HuH-7 (cell line): ENCODE results near the gene CALR.
A peak's percentile ranks its signal among the peaks of the same experiment; 100 is the strongest.
"Not testable (repeated sequence)": the region's sequence is repeated elsewhere in the genome, so short reads cannot be mapped to it uniquely, and the experiment has no call there.

Experiments used
- DNase-seq: peaks from one replicate; pipeline ENCODE4 v3.0.0; 2011; ENCODE audit warnings: low spot score

CALR gene

DNA sequence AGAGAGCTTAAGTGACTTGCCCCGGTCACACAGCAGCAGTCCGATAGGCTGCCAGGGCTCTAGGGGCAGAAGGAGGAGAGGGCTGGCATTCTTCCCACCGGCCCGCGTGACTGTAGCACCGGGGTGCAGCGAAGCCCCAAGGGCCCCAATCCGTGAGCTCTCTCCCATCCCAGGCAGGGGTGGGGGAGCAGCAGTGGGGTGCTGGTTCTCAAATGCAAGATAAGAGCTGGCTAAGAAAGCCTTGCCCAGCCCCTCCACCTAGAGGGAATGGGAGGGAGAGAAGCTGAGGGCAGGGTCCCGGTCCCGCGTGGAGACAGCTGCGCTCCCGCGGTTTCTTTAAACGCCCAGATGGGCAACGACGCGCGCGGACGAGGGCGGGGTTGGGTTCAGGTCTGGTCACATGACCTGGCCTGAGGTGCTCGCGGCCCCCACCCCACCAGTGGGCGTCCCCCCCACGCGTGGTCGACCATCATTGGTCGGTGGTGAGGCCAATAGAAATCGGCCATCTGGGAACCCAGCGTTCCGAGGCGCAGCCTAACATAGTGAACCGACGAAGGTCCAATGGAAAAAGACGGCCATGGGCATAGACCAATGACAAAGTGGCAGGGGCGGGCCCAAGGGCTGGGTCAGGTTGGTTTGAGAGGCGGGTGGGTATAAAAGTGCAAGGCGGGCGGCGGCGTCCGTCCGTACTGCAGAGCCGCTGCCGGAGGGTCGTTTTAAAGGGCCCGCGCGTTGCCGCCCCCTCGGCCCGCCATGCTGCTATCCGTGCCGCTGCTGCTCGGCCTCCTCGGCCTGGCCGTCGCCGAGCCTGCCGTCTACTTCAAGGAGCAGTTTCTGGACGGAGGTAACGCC lies at the start of gene CALR:
Gene CALR (plus strand): TSS at position 683 of the 852 bp plus-strand sequence. CDS start 71 bp downstream, at position 754.
- peak; percentile 99 for DNase-seq

GRCh38 chr19:12890299-12890786 lies 48.1 kb upstream of the CALR start:
- DNase-seq = not testable (repeated sequence)

GRCh38 chr19:12890787-12891552 lies 47.4 kb upstream of the CALR start, which contains the start of gene GCDH:
Gene GCDH, plus strand, starts transcription at chr19:12891160. Its CDS starts 145 bp downstream, at chr19:12891305.
- peak; percentile 99 for DNase-seq

DNA sequence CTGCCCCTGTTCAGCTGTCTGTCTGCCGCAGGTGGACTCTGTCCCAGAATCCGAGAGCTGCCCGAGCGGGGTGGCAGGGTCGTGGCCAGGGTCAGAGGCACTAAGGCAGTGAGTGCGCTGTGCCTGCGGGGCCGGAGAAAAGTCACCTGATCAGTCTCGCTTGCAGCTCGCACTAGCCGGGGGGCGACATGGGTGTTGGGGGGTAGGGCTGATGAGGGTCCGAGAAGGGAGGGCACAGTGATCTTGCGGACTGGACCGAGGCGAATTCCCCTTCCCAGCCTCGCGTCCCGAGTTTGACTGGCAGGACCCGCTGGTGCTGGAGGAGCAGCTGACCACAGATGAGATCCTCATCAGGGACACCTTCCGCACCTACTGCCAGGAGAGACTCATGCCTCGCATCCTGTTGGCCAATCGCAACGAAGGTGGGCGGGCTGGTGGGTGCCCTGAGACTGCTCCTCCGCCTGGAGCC lies 46.8 kb upstream of the CALR start:
- DNase-seq = no peak

DNA sequence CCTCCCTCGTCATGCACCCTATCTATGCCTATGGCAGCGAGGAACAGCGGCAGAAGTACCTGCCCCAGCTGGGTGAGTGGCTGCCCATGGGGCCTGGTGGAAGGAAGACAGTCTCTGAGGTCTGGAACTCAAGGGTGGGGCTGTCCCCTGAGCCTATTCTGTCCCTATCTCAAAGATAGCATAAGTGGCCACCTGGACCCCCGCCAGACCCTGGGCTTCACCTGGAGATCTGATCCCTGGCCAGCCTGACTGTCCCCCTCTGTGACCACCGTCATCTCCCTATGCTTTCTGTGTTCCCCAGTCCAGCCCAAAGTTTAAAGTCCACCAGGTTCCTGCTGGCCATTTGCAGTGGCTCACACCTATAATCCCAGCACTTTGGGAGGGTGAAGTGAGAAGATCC lies 44.8 kb upstream of the CALR start:
- DNase-seq = no peak

DNA sequence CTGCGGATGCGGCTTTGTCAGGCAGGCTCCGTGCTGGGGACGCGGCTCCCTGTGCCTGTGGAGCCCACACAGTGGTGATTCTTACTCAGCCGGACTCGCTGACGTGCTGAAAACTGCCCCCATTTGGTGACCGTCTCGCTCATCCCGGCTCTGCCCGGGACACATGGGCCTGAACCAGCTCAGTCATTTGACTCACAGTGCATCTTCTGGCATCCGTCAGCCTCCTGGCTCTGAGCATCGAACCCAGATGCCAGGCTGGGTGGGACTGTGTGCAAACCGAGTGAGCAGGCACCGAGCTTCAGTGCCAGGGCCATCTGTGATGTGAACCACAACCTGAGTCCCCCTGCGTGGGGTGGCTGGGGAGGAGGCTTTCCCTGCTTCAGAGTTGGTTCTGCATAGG lies 41.9 kb upstream of the CALR start:
- no peak for DNase-seq

DNA sequence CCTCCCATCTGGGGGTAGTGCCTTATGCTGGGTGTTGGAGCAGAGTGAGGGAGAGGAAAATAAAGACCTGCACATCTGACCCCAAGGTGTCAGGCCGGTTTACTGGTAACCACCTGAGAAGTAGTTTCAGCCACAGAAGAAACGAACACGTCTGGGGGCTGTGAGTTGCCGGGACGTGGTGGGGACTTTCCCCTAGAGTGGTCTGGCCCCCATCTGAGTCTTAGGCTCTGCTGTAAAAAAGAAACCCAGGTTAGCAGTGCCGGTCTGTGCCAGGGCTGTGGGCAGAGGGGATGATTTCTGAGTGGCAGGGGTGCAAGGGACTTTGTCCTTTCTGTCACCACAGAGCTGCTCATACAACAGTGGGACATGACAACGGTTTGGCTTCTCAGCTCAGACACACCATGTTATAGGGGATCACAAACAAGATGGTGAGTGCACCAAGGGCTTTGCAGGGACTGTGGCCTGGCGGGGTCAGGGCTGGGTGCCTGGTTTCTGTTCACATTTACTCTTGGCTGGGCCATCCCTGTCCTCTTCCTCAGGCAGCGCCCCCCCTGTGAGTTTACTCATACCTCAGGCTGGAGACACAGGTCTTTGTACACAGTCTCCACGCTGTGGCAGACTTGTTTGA lies 38.4 kb upstream of the CALR start:
- no peak for DNase-seq

GRCh38 chr19:12907166-12907565 lies 31.2 kb upstream of the CALR start:
- DNase-seq = no peak

DNA sequence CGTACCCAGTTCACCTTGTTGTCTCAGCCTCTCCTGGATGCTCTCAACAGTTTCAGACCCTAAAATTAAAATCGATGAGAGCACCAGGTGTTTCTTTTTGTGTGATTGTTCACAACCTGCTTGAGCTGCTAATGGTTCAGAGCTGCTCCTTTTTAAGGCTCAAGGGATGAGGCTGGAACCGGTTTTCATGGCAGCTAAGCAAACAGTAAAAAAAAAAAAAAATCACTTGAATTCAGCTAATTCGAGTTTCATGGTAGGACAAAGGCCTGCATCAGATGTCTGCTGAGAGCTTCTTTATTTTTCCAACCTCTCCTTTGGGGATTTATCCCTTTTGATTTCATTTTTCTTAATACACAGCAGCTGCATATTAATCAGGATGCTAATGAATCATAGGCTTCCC lies 25.8 kb upstream of the CALR start:
- DNase-seq = no peak

DNA sequence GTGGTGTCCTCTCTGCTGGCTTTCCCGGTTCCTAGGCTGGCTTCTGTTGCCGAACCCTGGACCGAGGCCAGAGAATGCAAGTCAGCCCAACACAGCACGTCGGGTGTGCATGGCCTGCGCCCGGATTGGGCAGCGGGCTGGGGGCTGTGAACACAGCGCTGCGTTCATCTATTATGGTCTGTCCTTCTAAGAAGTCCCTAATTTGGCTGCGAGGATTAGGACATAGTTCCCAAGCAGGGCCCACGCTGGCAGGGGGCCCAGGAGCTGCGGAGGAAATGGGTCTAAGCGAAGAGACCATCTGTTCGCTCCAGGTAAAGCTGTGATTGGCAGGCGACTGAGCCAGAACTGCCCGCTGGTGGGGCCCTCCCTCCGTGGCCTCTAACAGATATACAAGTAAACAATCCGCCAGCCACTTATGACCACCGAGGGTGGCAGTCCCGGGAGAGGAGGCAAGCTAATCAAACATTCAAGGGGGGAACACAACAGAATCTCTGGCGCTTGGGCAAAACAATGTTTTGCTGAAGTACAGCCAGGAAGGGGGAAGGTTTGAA lies 25.3 kb upstream of the CALR start:
- DNase-seq = no peak

DNA sequence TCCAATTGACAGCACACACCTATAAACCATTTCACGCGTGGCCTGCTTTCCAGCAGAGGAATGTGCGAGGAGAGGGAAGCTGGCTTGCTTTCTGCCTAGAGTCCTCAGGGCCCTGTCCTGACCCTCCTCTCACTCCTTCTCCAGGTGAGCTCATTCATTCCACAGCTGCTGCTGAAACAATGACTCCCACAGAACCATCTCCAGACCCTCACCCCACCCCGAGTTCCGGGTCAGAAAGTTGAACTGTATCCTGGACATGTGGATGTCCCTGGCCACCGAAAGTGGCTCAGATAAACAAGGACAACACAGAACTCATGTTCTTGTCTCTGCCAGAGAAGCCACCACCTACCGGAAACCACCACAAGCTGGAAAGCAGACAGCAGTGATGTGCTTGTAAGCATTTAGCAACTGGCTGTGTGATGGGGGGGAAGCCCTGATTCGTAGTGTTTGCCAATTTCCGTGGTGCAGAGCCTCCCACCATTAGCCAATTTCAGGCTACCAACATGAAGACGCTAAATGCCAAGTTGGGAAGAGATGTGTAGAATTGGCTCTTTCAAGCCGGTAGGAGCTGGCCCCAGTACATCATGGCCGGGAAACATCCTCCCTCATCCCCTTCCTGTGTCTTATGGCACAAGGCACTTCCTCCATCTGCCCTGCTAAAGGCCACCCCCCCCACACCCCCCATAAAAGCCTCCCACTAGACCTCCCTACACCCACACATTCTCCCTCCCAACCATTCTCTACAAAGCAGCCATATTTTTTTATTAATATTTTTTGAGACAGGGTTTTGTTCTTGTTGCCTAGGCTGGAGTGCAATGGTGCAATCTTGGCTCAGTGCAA lies 24.3 kb upstream of the CALR start:
- DNase-seq = no peak

DNA sequence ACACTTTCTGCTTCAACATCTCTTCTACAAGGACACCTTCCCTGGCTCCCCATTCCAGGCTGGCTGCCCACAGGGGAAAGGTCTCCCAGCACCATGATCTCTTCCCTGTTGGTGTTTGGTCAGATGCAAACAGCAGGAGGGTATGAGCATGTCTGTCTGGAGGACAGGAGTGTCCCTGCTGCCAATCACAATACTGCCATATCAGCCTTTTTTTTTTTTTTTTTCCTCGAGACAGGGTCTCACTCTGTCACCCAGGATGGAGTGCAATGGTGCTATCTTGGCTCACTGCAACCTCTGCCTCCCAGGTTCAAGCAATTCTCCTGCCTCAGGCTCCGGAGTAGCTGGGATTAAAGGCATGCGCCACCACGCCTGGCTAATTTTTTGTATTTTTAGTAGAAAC lies 22.5 kb upstream of the CALR start:
- DNase-seq = not testable (repeated sequence)

GRCh38 chr19:12918253-12918652 lies 20.2 kb upstream of the CALR start:
- no peak for DNase-seq

DNA sequence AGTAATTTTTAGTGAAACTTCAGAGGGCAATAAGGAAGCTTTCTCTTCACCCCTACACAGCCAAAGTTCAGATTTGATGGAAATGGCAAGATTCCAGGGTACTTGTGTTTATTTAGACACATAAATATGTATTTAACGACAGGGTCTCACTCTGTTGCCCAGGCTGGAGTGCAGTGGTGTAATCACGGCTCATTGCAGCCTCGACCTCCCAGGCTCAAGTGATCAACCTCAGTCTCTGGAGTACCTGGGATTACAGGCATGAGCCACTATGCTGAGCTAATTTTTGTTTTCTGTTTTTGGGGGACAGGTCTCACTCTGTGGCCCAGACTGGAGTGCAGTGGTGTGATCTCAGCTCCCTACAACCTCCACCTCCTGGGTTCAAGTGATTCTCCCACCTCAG lies 17.4 kb upstream of the CALR start:
- no peak for DNase-seq

DNA sequence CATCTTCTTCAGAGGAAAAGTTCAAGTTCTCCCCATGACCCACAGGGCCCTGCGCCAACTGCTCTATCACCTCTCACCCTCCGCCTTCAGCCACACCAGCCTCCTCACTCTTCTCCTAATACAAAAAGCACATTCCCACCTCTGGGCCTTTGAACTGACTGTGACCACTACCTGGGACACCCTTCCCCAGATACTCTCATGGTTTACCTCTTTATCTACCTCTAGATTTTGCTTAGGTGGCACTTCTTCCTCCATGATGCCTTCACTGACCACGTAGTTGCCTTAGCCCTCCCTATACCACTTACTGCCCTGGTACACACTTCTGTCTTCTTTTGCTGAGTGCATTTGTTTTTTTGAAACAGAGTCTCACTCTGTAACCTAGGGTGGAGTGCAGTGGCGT lies 15.4 kb upstream of the CALR start:
- no peak for DNase-seq

DNA sequence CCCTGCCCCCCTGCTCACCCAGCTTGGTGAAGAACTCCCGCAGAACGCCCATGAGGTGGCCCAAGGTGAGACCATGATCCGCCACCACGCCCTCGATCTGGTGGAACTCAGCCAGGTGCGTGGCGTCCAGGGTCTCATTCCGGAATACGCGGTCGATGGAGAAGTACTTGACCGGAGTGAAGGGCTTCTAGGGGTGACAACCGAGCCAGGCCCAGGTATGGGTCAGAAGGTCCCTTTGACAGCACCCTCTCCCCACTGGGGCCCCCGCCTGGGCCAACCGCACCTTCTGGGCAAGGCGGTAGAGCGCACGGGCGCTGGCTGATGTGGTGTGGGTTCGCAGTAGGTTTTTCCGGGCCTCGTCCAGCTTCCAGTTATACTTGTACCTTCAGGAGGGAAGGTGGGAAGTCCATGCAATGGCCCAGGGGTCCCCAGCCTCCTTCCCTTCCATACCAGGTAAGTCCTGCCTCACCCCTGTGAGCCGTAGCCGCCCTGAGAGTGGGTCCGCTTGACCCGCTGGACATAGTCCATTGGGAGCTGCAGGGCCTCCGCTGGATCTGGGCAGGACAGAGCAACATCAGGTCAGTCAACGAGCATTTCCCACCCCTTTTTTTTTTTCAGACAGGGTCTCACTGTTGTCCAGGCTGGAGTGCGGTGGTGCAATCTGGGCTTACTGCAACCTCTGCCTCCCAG lies 13.6 kb upstream of the CALR start:
- no peak for DNase-seq

DNA sequence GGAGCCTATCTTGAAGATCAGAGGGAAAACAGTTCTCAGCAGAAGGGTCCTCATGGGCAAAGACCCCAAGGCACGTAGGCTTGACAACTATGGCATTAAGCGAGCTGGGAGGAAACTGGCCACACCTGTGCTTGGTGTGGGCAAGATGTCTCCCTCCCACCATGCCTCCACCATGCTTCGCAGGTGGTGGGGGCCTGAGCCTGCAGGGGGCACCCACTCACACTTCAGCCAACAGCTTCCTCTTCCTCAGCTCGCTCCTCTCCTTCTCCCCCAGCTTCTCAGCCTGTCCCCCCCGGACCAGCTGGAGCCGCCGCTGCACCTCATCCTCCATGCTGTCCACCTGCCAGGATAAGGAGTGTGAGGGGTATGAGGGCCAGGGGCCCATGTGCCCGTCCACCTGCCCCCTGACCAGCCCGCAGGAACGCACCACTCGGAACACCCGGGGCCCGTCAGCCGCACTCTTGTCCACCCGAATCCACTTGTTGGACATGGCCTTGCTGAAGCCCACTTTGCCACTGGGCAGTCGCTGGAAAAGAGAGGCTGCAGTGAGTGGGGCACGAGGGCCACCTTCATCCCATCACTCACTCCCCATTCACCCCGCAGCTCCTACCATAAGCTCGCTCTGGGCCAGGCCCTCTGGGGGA lies 8.3 kb upstream of the CALR start:
- DNase-seq = no peak

DNA sequence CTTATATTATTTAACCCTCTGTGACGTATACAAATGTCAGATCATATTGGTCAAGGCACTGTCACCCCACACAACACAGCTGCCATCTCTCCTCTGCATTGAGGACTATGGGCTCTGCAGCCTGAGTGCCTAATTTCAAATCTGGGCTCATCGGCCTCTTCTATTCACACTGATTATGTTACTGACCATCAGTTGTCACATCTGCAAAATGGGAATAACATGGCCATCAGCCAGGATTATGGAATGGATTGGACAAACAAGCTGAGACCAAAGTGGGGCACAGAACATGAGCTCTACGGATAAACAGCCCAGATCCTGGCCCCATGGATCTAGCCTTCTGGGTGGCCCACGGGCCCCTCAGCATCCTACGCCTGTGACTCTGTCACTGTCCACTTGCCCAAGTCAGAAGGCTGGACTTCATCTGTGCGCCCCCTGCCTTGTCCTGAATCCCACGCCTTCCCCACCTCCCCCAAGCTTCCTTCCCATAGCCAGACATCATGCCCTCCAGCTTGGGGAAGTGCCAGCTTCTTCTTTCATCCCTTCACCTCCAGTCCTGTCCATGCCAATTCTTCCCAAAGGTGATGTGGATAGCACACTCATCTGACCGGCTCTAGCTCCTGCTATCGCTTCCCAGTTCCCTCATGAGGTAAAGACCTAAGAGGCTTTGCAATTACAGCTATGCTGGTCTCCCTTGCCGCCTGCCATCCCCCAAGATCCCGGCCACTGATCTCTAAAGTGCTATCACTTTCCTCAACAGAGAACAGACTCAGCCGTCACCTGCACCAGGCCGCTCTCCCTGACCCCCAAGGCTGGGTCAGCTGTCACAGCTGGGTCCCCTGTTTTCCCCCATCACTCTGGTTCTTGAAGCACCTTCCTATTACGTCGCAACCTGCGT lies 5.8 kb upstream of the CALR start:
- no peak for DNase-seq
